Measurements from ENCODE around the gene COL4A5. TPM values are rescaled to one million over a fixed set of nuclear protein-coding genes. Genes with fewer than 3 reads are reported as not detected.
A peak's percentile ranks its signal among the peaks of the same experiment; 100 is the strongest.
"Not testable (repeated sequence)": the region's sequence is repeated elsewhere in the genome, so short reads cannot be mapped to it uniquely, and the experiment has no call there.

COL4A5 gene
- 1 to 10 TPM in 4 of 6 donors, under 1 TPM in 2; 0.58 to 3.3 (median 1.2) TPM for total RNA-seq
- polyA plus RNA-seq = 1 to 10 TPM in 1 of 2 donors, under 1 TPM in 1; 0.92 to 1.5 TPM

GRCh38 chrX:108439426-108439942 is at the start of gene COL4A5:
Gene COL4A5, plus strand, starts transcription at chrX:108439838. Its CDS starts 288 bp downstream, at chrX:108440126.
- no peak for FAIRE-seq
- DNase-seq = peak in 4 of 6 donors; percentile 20 to 40 (median 24)
- Histone ChIP-seq H3K9me3 (no peaks in the 10 kb centered on the region), H3K4me3 (peak within 1 kb of the TSS in 3 of 4 donors; percentile 13 to 43 (median 26)), H3K27me3 (peaks cover 0 to 24% (median 1%) of the 10 kb centered on the region in 4 donors), H3K4me1 (no peaks in the 10 kb centered on the region), H3K36me3 (no peaks in the 10 kb centered on the region), H3K27ac (no peak within 1 kb of the TSS)
- peak; percentile 83 to 94 (median 86) for ATAC-seq
- TF ChIP-seq CTCF (IDR thresholded peaks at IDR 0.05) = no peak
- intact Hi-C loops (cut with DNase I) = no loop called here
- 1 to 18% methylated on average over 13 of the region's 13 CpGs for WGBS, 2 donors

DNA sequence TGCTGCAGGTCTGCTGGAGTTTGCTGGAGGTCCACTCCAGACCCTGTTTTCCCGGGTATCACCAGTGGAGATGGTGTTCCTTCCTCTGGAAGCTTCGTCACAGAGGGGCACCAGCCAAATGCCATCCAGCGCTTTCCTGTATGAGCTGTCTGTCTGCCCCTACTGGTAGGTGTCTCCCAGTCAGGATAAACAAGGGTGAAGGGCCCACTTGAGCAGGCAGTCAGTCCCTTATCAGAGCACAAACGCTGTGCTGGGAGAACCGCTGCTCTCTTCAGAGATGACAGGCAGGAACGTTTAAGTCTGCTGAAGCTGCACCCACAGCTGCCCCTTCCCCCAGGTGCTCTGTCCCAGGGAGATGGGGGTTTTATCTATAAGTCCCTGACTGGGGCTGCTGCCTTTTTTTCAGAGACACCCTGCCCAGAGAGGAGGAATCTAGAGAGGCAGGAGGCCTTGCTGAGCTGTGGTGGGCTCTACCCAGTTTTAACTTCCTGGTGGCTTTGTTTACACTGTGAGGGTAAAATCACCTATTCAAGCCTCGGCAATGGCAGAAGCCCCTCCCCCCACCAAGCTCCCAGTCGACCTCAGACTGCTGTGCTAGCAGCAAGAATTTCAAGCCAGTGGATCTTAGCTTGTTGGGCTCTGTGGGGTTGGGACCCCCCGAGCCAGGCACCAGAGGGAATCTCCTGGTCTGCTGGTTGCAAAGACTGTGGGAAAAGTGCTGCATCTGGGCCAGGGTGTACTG is 48.5 kb upstream of the COL4A5 start:
- H3K27me3 ChIP-seq; H3K36me3 ChIP-seq; H3K9me3 ChIP-seq; FAIRE-seq; DNase-seq; H3K4me1 ChIP-seq; intact Hi-C loops (cut with DNase I); H3K27ac ChIP-seq; H3K4me3 ChIP-seq; ATAC-seq: not testable (repeated sequence)
- 36 to 46% methylated on average over 9 of the region's 9 CpGs for WGBS, 2 donors

DNA sequence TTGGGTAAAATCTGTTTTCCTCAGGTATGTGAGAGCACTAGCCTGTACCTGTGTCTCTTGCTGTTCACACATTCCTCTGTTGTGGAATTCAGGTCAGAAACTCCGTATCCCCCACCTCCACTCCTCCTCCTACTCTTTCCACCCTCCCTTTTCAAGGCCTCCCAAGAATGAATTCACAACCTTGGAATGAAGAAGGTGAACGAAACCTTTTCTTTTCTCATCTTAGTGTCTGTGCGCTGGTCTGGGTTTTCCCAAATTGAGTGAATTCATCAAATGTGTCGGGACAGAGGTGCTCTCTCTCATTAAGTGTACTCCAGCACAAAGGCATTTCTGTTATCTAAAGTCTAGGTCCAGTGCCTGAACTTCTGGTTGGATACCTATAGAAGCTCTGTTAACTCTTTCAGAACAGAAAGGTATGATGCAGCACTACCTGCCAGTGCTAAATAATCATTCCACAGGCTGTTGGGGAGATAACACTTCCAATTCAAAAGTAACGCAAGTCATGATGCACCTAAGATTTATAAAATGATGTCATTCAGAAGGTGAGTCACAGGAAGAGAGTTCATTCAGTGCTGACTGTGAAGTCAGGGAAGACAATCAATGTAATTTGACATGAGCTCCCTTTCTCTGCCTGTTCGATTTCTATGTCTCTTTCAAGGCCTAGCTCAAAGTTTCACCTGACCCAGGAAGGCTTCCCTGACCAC is 43.3 kb upstream of the COL4A5 start:
- ATAC-seq (no peak), FAIRE-seq (no peak), DNase-seq (no peak)
- intact Hi-C loops (cut with DNase I) = no loop called here
- Histone ChIP-seq H3K36me3 (no peaks in the 10 kb centered on the region), H3K4me1 (no peaks in the 10 kb centered on the region), H3K9me3 (no peaks in the 10 kb centered on the region), H3K4me3 (no peak overlapping the region), H3K27ac (no peak overlapping the region), H3K27me3 (peaks cover 0 to 15% (median 2%) of the 10 kb centered on the region in 4 donors)
- no peak for TF ChIP-seq CTCF (IDR thresholded peaks at IDR 0.05)
- 45 to 50% methylated on average over 6 of the region's 6 CpGs for WGBS, 2 donors

DNA sequence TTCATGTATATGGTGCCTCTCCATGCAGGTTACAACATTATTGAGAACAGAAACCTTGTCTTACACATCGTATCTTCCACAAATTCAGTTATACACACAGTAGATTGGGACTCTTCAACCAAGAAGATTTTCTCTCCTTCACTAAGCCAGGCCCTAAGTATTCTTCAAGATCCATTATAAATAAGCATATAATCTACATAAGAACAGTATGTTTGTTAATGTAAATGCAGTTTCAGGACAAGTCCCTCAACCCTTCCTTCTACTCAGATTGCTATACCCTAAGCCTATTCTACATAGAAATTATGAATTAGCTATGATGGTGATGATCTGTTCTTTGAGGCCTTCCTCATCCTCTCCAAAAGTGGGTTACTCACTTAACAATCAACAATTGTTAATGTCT is 42.7 kb upstream of the COL4A5 start:
- 91 to 93% methylated on average over 1 of the region's 1 CpG for WGBS, 2 donors
- H3K4me1 ChIP-seq = no peaks in the 10 kb centered on the region
- no peaks in the 10 kb centered on the region for H3K9me3 ChIP-seq
- no peak overlapping the region for H3K4me3 ChIP-seq
- no peak for DNase-seq
- TF ChIP-seq CTCF (IDR thresholded peaks at IDR 0.05) = no peak
- intact Hi-C loops (cut with DNase I) = no loop called here
- FAIRE-seq = no peak
- H3K27me3 ChIP-seq = peaks cover 0 to 9% (median 0%) of the 10 kb centered on the region in 4 donors
- H3K27ac ChIP-seq = no peak overlapping the region
- no peak for ATAC-seq
- H3K36me3 ChIP-seq = no peaks in the 10 kb centered on the region

GRCh38 chrX:108397627-108398391 is 41.8 kb upstream of the COL4A5 start:
- no peaks in the 10 kb centered on the region for H3K9me3 ChIP-seq
- H3K27ac ChIP-seq = no peak overlapping the region
- no peak for FAIRE-seq
- ATAC-seq = no peak
- whole genome bisulfite sequencing, 2 donors = 59 to 70% methylated on average over 6 of the region's 6 CpGs
- DNase-seq = no peak
- H3K27me3 ChIP-seq = peaks cover 0 to 11% (median 2%) of the 10 kb centered on the region in 4 donors
- TF ChIP-seq CTCF (IDR thresholded peaks at IDR 0.05) = no peak
- intact Hi-C loops (cut with DNase I) = no loop called here
- no peak overlapping the region for H3K4me3 ChIP-seq
- H3K4me1 ChIP-seq = no peaks in the 10 kb centered on the region
- no peaks in the 10 kb centered on the region for H3K36me3 ChIP-seq

All from pancreas (tissue), 10 donors.